ENCODE results near the gene BOD1. TPM values are rescaled to one million over a fixed set of nuclear protein-coding genes. Genes with fewer than 3 reads are reported as not detected.

The BOD1 gene
- total and polyA plus RNA-seq, 7 donors: 57.0 to 295 (median 120) TPM

- intact Hi-C loops (cut with DNase I): loop anchor here in 1 of 2 donors (5.0 kb wide), 1 partner anchor 126 kb away; no protein-coding TSS in a partner anchor
- Histone ChIP-seq H3K9me3 (no peaks in the 10 kb centered on the region), H3K4me1 (peaks cover 19% of the 10 kb centered on the region), H3K27ac (peak overlapping the region; percentile 19), H3K4me3 (no peak overlapping the region), H3K36me3 (ENCODE audit: insufficient read depth in 1 of 2, low read depth in 1 of 2) (no peaks in the 10 kb centered on the region), H3K27me3 (ENCODE audit: insufficient read depth in 3 of 3, low read length in 2 of 3) (no peaks in the 10 kb centered on the region)
- ATAC-seq: peak; percentile 68 to 81 (median 79)
- DNase-seq: no peak
- TF ChIP-seq CTCF (IDR thresholded peaks at IDR 0.05): no peak
- WGBS, 3 donors: 61 to 73% (median 64%) methylated on average over 6 of the region's 6 CpGs
Observed at GRCh38 chr5:173625673-173626504, 9.4 kb upstream of the BOD1 start.

DNA sequence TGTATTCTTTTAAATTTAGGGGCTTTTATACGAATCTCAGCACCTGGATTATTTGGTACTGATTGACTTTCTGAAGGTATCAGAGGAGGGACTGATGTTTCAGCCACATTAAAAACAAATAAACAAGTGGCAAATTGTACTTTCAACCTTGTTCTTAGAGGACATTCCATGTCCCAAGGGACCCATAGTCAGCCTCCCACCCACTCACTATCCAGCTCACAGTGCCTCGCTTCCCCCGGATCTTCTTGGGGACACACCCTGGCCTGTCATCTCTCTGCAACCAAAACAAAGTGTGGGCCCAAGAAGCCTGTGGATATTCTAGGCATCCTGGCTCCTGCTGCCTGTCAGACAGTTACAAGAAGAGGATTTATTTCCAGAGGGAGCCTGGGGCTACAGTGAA, 8.8 kb upstream of the BOD1 start:
- Histone ChIP-seq H3K4me1 (peaks cover 19% of the 10 kb centered on the region), H3K36me3 (ENCODE audit: insufficient read depth in 1 of 2, low read depth in 1 of 2) (no peaks in the 10 kb centered on the region), H3K27me3 (ENCODE audit: insufficient read depth in 3 of 3, low read length in 2 of 3) (no peaks in the 10 kb centered on the region), H3K4me3 (no peak overlapping the region), H3K27ac (no peak overlapping the region), H3K9me3 (no peaks in the 10 kb centered on the region)
- ATAC-seq (peak in 1 of 4 donors; percentile 26), DNase-seq (no peak)
- WGBS, 3 donors: 45 to 53% (median 50%) methylated on average over 3 of the region's 3 CpGs
- TF ChIP-seq CTCF (IDR thresholded peaks at IDR 0.05): no peak
- intact Hi-C loops (cut with DNase I): loop anchor here in 1 of 2 donors (5.0 kb wide), 1 partner anchor 127 kb away; no protein-coding TSS in a partner anchor

DNA sequence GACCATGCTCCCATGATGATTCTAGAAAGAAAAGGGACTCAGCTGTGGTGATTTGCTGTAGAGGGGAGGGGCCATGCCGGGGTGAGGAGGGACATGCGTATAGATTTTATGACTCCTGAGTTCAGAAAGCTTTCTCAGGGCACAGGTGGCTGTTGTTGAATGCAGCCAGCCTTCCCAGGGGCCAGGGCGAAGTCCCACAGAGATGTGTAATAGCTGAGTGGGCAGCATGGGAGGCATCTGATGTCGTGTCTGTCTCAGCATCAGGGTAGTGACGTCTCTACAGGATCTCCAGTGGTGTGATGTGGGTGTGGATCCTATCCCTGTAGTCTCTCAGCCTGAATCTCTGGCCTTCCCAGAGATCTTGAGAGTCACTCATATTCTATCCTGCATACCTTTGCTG, 7.8 kb upstream of the BOD1 start:
- intact Hi-C loops (cut with DNase I): no loop called here

GRCh38 chr5:173623789-173624188, 7.3 kb upstream of the BOD1 start:
- intact Hi-C loops (cut with DNase I): no loop called here
- WGBS, 3 donors: 100% methylated on average over 1 of the region's 1 CpG
- Histone ChIP-seq H3K27me3 (ENCODE audit: insufficient read depth in 3 of 3, low read length in 2 of 3) (no peaks in the 10 kb centered on the region), H3K27ac (no peak overlapping the region), H3K36me3 (ENCODE audit: insufficient read depth in 1 of 2, low read depth in 1 of 2) (no peaks in the 10 kb centered on the region), H3K4me1 (peaks cover 26% of the 10 kb centered on the region), H3K9me3 (no peaks in the 10 kb centered on the region), H3K4me3 (no peak overlapping the region)
- no peak for TF ChIP-seq CTCF (IDR thresholded peaks at IDR 0.05)
- ATAC-seq: no peak
- no peak for DNase-seq

More for the DNA sequence above, 7.8 kb upstream of the BOD1 start:
- peaks cover 21% of the 10 kb centered on the region for H3K4me1 ChIP-seq
- no peak overlapping the region for H3K27ac ChIP-seq
- no peaks in the 10 kb centered on the region for H3K27me3 ChIP-seq (ENCODE audit: insufficient read depth in 3 of 3, low read length in 2 of 3)
- no peaks in the 10 kb centered on the region for H3K36me3 ChIP-seq (ENCODE audit: insufficient read depth in 1 of 2, low read depth in 1 of 2)
- H3K9me3 ChIP-seq: no peaks in the 10 kb centered on the region
- ATAC-seq (no peak), DNase-seq (no peak)
- TF ChIP-seq CTCF (IDR thresholded peaks at IDR 0.05): no peak
- no peak overlapping the region for H3K4me3 ChIP-seq
- WGBS, 3 donors: 78 to 97% (median 81%) methylated on average over 5 of the region's 5 CpGs

All from psoas muscle (tissue), 8 donors.